NB4 (cell line): ENCODE results near the gene RAPGEF4.
"Not testable (repeated sequence)": the region's sequence is repeated elsewhere in the genome, so short reads cannot be mapped to it uniquely, and the experiment has no call there.

Source experiments
- DNase-seq: peaks from one replicate; pipeline ENCODE4 v3.0.0; 2010; ENCODE audit warnings: low read depth
- H3K4me3 ChIP-seq: one replicate; pipeline ENCODE4 v1.5.1; 2011; ENCODE audit warnings: mild to moderate bottlenecking, low read depth, low read length, moderate library complexity
- MYC ChIP-seq: IDR thresholded peaks from 2 replicates; pipeline ENCODE4 v1.6.1; 2011; ENCODE audit warnings: low read depth, low read length
- POLR2A ChIP-seq: IDR thresholded peaks from 2 replicates; pipeline ENCODE4 v1.6.1; 2011; ENCODE audit warnings: mild to moderate bottlenecking; ENCODE audit not compliant: insufficient read length; ENCODE audit errors: extremely low read depth
- TF ChIP-seq, protein P1 (sequence below): IDR thresholded peaks from one replicate; pipeline ENCODE4 v1.5.1; 2012; ENCODE audit warnings: low read depth, low read length
- TF ChIP-seq, protein P2 (sequence below): IDR thresholded peaks from 2 replicates; pipeline ENCODE4 v1.6.1; 2011; ENCODE audit warnings: low read depth, low read length

The RAPGEF4 gene

DNA sequence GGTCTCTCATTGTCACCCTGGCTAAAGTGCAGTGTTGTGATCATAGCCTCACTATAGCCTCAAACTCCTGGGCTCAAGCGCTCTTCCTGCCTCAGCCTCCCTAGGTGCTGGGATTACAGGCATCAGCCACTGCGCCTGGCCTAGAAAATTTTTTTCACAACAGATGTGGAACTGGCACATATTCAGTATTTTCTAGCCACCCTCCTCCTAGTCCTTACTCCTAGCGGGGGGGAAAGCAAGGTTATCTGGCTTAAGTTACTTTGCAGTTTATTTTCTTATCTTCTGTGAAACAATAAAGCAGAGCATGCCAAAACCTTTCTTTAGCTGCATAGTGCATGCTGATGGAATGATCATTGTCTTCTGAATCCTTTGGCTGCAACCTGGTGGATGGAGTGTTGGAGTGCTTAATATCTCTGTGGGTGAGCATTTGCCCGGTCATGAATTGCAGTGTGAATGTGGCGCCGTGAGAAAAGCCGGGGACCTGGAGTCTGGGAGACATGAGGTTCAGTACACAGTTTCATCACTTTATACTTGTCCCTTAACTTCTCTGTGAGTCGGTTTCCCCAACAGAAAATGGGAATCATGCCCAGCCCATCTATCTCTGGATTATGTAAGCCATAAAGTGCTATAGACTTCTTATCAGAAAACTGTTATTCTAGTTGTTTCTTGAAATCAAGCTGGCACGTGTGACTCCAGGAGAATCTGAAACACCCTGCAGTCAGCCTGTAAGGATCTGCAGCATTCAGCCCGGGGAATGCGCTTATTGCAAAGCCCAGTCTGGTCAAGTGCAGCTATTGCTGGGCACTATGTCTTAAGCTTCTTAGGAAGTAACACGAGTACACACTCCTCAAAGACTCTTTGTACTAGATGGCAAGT lies 301.8 kb downstream of the RAPGEF4 start:
- no peak for TF ChIP-seq POLR2A
- no peak for DNase-seq
- no peak overlapping the region for H3K4me3 ChIP-seq

DNA sequence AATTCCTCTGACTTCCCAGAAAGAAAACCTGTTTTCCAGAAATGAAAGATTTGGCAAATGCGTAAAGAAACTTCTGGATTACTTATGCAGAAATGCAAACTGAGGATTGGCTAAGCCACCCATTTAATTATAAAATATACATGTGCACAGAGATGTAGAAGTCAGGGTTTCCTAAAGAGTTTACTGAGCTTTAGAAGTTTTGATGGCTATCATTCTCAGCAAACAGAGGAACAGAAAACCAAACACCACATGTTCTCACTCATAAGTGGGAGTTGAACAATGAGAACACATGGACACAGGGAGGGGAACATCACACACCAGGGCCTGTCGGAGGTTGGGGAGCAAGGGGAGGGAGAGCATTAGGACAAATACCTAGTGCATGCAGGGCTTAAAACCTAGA lies 302.6 kb downstream of the RAPGEF4 start:
- H3K4me3 ChIP-seq, DNase-seq: not testable (repeated sequence)

DNA sequence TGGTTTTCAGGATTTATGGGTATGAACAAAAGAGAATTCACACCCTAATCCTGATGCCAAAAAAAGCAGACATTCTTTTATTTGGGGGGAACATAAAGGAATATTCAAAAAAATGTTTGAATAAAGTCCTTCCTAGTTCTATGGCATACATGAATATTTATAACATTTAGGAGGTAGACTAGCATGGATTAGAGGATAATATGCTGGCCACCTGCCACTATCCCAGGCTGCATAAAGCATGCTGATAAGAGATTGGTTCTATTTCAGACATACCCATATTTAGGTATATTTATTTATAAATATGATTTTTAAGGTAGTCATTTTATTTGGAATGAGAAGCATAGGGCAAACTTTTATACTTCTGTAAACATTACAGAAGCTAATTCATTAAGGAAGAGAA lies 305.1 kb downstream of the RAPGEF4 start:
- DNase-seq, result no peak
- no peak for TF ChIP-seq MYC
- TF ChIP-seq, protein P1, sequence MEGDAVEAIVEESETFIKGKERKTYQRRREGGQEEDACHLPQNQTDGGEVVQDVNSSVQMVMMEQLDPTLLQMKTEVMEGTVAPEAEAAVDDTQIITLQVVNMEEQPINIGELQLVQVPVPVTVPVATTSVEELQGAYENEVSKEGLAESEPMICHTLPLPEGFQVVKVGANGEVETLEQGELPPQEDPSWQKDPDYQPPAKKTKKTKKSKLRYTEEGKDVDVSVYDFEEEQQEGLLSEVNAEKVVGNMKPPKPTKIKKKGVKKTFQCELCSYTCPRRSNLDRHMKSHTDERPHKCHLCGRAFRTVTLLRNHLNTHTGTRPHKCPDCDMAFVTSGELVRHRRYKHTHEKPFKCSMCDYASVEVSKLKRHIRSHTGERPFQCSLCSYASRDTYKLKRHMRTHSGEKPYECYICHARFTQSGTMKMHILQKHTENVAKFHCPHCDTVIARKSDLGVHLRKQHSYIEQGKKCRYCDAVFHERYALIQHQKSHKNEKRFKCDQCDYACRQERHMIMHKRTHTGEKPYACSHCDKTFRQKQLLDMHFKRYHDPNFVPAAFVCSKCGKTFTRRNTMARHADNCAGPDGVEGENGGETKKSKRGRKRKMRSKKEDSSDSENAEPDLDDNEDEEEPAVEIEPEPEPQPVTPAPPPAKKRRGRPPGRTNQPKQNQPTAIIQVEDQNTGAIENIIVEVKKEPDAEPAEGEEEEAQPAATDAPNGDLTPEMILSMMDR, result no peak
- TF ChIP-seq POLR2A, result no peak
- TF ChIP-seq, protein P2, sequence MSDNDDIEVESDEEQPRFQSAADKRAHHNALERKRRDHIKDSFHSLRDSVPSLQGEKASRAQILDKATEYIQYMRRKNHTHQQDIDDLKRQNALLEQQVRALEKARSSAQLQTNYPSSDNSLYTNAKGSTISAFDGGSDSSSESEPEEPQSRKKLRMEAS, result no peak
- no peak overlapping the region for H3K4me3 ChIP-seq

DNA sequence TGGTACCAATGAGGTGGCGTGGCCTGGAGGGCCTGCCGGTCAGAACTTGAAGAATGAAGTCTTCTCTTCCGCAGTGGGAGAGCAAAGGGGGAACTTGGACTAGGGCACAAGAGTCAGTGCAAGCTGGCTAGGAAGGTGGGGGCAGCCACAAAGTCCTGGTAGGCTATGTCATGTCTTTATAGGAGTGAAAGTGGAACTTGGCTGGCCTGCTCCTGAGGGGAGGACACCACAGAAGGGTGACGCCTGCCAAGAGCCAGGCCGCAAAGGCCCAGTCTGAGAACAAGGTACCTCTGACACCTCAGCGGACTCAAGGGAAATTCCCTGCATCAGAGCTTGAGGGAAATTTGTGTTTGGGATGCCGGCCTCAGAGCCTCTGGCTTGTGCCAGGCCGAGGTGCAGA lies 307.8 kb downstream of the RAPGEF4 start:
- H3K4me3 ChIP-seq, result no peak overlapping the region
- peak; percentile 62 for DNase-seq
- no peak for TF ChIP-seq POLR2A

DNA sequence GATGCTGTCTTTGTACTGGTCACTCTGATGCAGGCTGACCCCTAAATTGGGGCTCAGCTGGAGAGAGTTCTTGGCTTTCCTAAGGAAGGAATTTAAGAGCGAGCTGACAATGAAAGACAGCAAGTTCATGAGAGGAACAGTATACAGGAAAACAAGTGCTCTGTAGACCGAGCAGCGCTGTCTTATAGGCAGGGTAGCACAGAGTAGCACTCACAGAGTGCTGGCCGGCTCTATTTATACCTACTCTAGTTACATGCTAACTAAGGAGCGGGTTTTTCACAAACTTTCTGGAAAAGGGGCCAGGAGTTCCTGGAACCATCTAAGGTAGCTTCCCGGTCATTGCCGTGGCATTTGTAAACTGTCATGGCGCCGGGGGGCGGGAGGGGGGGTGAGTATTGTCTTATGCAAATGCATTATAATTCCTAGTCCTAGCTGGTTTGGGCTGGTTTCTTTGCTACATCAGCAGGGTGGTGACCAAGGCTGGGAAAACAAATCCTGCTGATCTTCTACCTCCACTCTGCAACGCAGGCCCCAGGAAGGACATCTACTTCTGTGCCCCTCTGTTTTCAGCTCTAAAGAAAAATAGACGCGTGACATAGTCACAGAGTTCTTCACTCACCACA lies 308.4 kb downstream of the RAPGEF4 start:
- TF ChIP-seq, protein P1, result no peak
- TF ChIP-seq, protein P2, result no peak
- TF ChIP-seq POLR2A, result no peak
- no peak for TF ChIP-seq MYC
- H3K4me3 ChIP-seq, result no peak overlapping the region
- no peak for DNase-seq

DNA sequence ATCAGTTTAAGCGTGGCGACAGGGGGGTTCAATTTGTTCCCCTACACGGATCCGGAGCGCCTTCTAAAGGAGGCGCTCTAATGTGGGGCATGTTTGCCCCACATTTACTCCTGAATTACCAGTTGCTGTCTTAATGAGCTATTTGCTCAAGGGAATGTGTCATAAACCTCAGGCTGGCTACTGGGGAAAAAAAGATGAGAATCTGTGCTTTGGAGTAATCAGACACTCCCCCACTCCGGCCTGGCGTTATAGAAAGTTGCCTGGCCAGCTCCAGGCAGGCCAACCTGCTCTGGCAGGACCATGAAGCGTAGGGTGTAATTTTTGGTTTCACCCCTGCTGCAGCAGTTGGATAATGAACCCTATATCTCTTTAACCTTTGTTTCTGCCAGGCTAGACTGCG lies 309.0 kb downstream of the RAPGEF4 start:
- DNase-seq, result no peak
- no peak overlapping the region for H3K4me3 ChIP-seq
- TF ChIP-seq, protein P1, result no peak
- no peak for TF ChIP-seq POLR2A
- TF ChIP-seq, protein P2, result no peak
- no peak for TF ChIP-seq MYC

DNA sequence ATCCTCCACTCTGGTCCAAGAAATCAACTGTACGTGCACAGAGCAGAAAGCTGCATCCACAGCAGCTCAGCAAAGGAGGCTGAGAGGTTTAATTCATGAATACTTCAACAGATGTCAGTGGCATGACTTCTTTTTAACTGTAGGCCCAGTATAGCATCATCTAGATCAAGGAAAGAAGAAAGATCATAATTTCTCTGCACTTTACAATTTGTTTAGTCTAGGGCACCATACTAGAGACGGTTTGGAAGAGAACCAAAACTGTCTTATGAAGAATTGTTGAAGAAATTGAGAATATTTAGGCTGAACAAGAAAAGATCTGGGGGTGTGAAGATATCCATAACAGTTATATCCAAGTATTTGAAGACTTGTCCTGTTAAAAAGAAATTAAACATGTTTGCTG lies 309.5 kb downstream of the RAPGEF4 start:
- TF ChIP-seq, protein P1, result no peak
- TF ChIP-seq MYC, result no peak
- TF ChIP-seq, protein P2, result no peak
- no peak for TF ChIP-seq POLR2A
- no peak for DNase-seq

More for the DNA sequence above, 309.5 kb downstream of the RAPGEF4 start:
- no peak overlapping the region for H3K4me3 ChIP-seq
